Measurements from ENCODE around the gene ZFTA.

- TF ChIP-seq POLR2AphosphoS5 (IDR thresholded peaks at IDR 0.05) (no peak), CTCF (IDR thresholded peaks at IDR 0.05) (no peak), POLR2A (IDR thresholded peaks at IDR 0.05) (no peak)
Observed at GRCh38 chr11:63766531-63767235, 1.9 kb downstream of the ZFTA start.

All from suprapubic skin (tissue), 4 donors.